Mucosa of stomach (tissue), 1 donor: ENCODE results near the gene SMOC2.

ENCODE experiments used
- H3K27me3 ChIP-seq: one replicate; pipeline ENCODE4 v1.7.0; 2013; ENCODE audit warnings: mild to moderate bottlenecking, low read length; ENCODE audit not compliant: control insufficient read depth, insufficient read depth
- H3K36me3 ChIP-seq: one replicate; pipeline ENCODE4 v1.7.0; 2013; ENCODE audit warnings: low read length; ENCODE audit not compliant: control insufficient read depth, insufficient read depth
- H3K4me1 ChIP-seq: one replicate; pipeline ENCODE4 v1.7.0; 2013; ENCODE audit warnings: mild to moderate bottlenecking, low read length; ENCODE audit not compliant: control insufficient read depth, insufficient read depth
- H3K4me3 ChIP-seq: one replicate; pipeline ENCODE4 v1.7.0; 2013; ENCODE audit warnings: low read length
- H3K9ac ChIP-seq: one replicate; pipeline ENCODE4 v1.7.0; 2013; ENCODE audit warnings: mild to moderate bottlenecking, low read length, moderate library complexity
- H3K9me3 ChIP-seq: one replicate; pipeline ENCODE4 v1.7.0; 2013; ENCODE audit warnings: mild to moderate bottlenecking, low read length, moderate library complexity; ENCODE audit not compliant: control insufficient read depth
- donor health status: Pancreatic carcinoma.

SMOC2 gene

DNA sequence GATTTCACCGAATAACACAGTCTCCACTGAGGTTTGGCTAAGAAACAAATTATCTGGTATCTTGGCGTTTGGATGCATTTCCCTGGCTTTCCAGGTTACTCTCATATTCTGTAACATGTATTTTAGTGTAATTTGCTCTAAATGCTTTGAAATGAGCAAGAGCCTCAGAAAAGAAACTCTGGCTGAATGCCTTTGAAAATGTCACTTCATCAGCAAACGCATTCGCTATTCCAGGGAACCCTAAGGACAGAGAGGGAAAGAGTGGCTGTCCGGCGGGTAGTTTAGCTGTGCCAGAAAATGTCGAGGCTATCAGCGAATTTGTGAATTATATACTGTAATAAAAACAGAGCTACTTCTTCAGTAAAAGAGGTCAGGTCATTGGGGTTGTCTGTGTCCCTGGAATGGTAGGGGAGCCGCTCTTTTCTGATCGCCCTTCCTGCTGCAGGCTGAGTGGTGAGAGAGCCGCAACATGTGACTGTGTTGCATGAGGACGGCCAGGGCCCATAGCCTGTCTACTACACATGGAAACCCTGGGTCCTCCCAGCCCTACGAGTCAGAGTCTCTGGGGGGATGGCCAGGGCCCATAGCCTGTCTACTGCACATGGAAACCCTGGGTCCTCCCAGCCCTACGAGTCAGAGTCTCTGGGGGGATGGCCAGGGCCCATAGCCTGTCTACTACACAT, 57.3 kb downstream of the SMOC2 start:
- peaks cover 3% of the 10 kb centered on the region for H3K4me1 ChIP-seq
- H3K27me3 ChIP-seq: no peaks in the 10 kb centered on the region
- H3K9me3 ChIP-seq: no peaks in the 10 kb centered on the region
- no peak overlapping the region for H3K9ac ChIP-seq
- H3K4me3 ChIP-seq: no peak overlapping the region
- H3K36me3 ChIP-seq: no peaks in the 10 kb centered on the region

DNA sequence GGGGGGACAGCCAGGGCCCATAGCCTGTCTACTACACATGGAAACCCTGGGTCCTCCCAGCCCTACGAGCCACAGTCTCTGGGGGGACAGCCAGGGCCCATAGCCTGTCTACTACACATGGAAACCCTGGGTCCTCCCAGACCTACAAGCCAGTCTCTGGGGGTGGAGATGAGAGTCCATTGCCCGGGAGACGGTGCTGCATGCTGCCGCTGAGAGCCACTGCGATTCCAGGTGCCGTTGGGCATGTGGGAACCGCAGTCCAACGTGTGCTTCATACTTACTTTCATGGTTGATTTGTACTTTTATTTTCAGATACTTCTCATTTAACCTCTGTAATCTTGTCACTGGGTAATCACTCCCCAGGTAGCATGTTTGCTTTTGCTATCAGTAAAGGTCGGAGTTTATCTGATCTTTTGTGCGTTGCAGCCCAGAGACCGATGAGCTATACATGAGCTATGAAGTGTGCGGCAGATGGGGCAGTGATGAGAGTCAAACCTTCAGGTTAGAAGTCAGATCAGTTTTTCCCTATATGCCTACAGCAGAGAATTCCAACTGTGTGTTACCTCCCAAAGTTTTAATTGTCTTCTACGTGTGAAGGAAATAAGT, 58.2 kb downstream of the SMOC2 start:
- peaks cover 3% of the 10 kb centered on the region for H3K4me1 ChIP-seq
- no peaks in the 10 kb centered on the region for H3K36me3 ChIP-seq
- no peak overlapping the region for H3K9ac ChIP-seq
- no peaks in the 10 kb centered on the region for H3K9me3 ChIP-seq
- H3K27me3 ChIP-seq: no peaks in the 10 kb centered on the region
- H3K4me3 ChIP-seq: no peak overlapping the region

- Histone ChIP-seq H3K9me3 (no peaks in the 10 kb centered on the region), H3K9ac (no peak overlapping the region), H3K4me3 (no peak overlapping the region), H3K27me3 (no peaks in the 10 kb centered on the region), H3K36me3 (no peaks in the 10 kb centered on the region), H3K4me1 (peaks cover 3% of the 10 kb centered on the region)
These were observed 59.5 kb downstream of the SMOC2 start for GRCh38 chr6:168500519-168500918.

DNA sequence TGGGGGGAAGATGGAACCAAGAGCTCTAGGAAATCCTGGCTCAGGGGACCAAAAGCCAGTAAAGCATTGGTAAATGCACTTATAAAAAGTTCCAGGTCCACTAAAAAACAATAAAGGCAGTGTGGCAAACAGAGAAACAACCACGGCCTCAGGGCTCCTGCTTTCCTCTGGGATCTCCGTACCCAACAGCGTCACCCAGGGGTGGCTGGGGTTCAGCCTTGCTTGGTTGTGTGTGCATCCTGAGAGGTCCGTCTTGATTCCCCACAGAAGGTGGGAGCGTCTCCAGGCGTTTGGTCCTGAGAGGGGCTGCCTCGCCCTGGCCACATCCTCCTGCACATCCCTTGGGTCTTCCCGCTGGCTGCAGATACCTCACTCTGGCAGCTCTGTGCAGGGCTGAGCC, 60.6 kb downstream of the SMOC2 start:
- H3K9me3 ChIP-seq: no peaks in the 10 kb centered on the region
- H3K9ac ChIP-seq: no peak overlapping the region
- peaks cover 3% of the 10 kb centered on the region for H3K4me1 ChIP-seq
- H3K36me3 ChIP-seq: no peaks in the 10 kb centered on the region
- H3K27me3 ChIP-seq: no peaks in the 10 kb centered on the region
- no peak overlapping the region for H3K4me3 ChIP-seq

DNA sequence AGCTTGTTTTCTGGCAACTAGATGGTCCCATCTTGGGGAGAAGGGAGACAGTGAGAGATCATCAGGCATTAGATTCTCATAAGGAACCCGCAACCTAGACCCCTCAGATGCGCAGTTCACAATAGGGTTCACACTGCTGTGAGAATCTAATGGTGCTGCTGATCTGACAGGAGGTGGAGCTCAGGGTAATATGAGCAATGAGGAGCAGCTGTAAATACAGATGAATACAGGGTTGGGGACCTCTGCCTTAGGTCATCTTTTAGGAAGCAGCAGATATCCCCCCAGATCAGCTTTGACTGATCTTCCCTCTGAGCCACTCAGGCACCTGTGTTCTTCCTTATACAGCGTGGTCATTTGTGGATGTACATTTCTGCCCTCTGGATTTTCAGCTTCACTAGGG, 63.4 kb downstream of the SMOC2 start:
- H3K36me3 ChIP-seq: no peaks in the 10 kb centered on the region
- peaks cover 3% of the 10 kb centered on the region for H3K4me1 ChIP-seq
- H3K4me3 ChIP-seq: no peak overlapping the region
- no peak overlapping the region for H3K9ac ChIP-seq
- peaks cover 2% of the 10 kb centered on the region for H3K27me3 ChIP-seq
- no peaks in the 10 kb centered on the region for H3K9me3 ChIP-seq

- Histone ChIP-seq H3K36me3 (no peaks in the 10 kb centered on the region), H3K4me3 (no peak overlapping the region), H3K27me3 (peaks cover 2% of the 10 kb centered on the region), H3K4me1 (no peaks in the 10 kb centered on the region), H3K9me3 (no peaks in the 10 kb centered on the region), H3K9ac (no peak overlapping the region)
These were observed 65.5 kb downstream of the SMOC2 start for GRCh38 chr6:168506460-168506859.

DNA sequence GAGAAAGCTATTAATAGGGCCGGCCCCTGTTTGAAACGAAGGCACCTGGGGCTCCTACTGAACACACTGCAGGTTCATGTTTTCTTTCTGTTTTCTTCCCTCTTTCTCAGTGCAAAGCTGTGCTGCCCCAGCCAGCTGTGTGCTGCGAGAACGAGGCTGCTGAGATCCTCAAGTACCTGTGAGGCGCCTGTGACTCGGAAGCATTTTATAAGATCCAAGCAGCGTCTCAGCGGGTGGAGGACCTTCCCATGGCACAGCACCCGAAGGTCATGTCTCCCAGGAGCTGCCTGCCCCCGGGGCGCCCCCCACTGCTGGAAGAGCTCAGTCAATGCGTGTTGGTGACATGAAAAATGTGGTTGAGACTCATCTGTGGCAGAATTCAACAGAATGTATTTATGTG, 66.3 kb downstream of the SMOC2 start:
- Histone ChIP-seq H3K36me3 (no peaks in the 10 kb centered on the region), H3K4me1 (no peaks in the 10 kb centered on the region), H3K9ac (no peak overlapping the region), H3K27me3 (peaks cover 7% of the 10 kb centered on the region), H3K4me3 (no peak overlapping the region), H3K9me3 (no peaks in the 10 kb centered on the region)

GRCh38 chr6:168507730-168508129, 66.7 kb downstream of the SMOC2 start:
- no peak overlapping the region for H3K9ac ChIP-seq
- H3K27me3 ChIP-seq: peaks cover 7% of the 10 kb centered on the region
- no peaks in the 10 kb centered on the region for H3K4me1 ChIP-seq
- H3K9me3 ChIP-seq: no peaks in the 10 kb centered on the region
- H3K36me3 ChIP-seq: no peaks in the 10 kb centered on the region
- H3K4me3 ChIP-seq: no peak overlapping the region

DNA sequence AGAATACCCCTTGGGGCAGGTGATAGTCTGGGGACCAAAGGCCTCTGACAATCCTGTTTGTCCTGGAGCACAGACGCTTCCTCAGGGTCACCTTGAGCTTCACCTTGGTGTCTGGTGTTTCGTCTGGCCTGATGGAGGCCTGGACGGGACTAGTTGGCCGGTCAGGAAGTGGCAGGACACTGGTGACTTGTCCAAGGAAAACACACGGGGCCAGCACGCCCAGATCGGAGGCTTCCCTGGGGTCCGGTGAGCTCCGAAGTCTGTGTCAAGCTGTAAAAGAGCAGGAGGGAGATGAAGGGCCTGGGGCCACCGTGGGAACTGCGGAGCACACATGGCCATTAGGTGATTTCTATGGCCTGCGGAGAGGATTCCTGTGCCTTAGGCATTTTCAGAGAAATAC, 67.9 kb downstream of the SMOC2 start:
- no peak overlapping the region for H3K4me3 ChIP-seq
- H3K4me1 ChIP-seq: no peaks in the 10 kb centered on the region
- peaks cover 7% of the 10 kb centered on the region for H3K27me3 ChIP-seq
- no peaks in the 10 kb centered on the region for H3K9me3 ChIP-seq
- no peaks in the 10 kb centered on the region for H3K36me3 ChIP-seq
- H3K9ac ChIP-seq: no peak overlapping the region

DNA sequence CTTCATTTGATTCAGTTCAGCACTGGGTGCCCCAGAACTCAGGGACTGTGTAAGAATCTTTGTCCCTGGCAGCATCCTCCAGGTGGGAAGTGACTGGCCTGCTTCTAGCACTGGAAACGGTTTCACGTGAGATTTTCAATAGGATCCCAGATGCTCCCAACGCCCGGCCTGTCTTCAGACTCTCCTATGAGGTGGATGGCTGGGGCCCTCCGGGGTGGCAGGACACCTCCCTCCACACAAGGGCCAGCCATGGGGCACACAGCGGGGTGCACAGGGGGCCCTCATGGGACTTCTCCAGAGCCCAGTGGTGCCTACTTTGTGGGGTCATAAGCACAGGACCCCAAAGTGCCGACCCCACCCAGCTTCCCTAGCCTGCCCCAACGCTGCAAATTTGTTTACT, 72.8 kb downstream of the SMOC2 start:
- H3K27me3 ChIP-seq: peaks cover 5% of the 10 kb centered on the region
- no peaks in the 10 kb centered on the region for H3K4me1 ChIP-seq
- H3K36me3 ChIP-seq: no peaks in the 10 kb centered on the region
- no peak overlapping the region for H3K9ac ChIP-seq
- no peak overlapping the region for H3K4me3 ChIP-seq
- no peaks in the 10 kb centered on the region for H3K9me3 ChIP-seq

GRCh38 chr6:168514216-168514615, 73.2 kb downstream of the SMOC2 start:
- no peaks in the 10 kb centered on the region for H3K36me3 ChIP-seq
- no peak overlapping the region for H3K4me3 ChIP-seq
- no peaks in the 10 kb centered on the region for H3K4me1 ChIP-seq
- peaks cover 5% of the 10 kb centered on the region for H3K27me3 ChIP-seq
- H3K9me3 ChIP-seq: no peaks in the 10 kb centered on the region
- H3K9ac ChIP-seq: no peak overlapping the region

DNA sequence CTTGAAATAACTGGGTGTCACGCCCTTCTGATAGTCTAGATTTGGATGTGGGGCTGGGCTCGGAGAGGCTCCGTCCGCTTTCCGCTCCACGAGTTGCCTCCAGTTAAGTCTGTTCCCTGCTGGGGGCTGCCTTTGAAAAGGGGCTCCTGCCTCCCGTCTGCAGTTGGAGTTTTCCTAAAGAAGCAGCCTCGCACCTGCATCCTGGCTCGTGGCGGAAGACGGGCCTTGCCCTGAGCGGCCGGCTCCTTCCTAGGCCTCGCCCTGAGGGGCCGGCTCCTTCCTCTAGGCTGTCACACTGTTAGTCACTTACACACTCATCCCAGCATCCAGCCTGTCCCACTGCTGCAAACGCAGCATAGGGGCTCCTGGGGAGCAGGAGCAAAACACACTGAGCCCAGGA, 74.4 kb downstream of the SMOC2 start:
- no peak overlapping the region for H3K9ac ChIP-seq
- no peaks in the 10 kb centered on the region for H3K9me3 ChIP-seq
- no peaks in the 10 kb centered on the region for H3K36me3 ChIP-seq
- H3K4me3 ChIP-seq: no peak overlapping the region
- H3K4me1 ChIP-seq: no peaks in the 10 kb centered on the region
- peaks cover 5% of the 10 kb centered on the region for H3K27me3 ChIP-seq
